Neural cell (in vitro differentiated cells): ENCODE data around the gene DCT. TPM values are rescaled to one million over a fixed set of nuclear protein-coding genes. Genes with fewer than 3 reads are reported as not detected.

ENCODE experiments used
- H2AFZ ChIP-seq: fragments of 200-600, 300-800 bp; sonication (generic), shearing (Covaris generic); 2 replicates; pipeline ENCODE4 v1.6.0; 2014; ENCODE audit warnings: low read depth, mild to moderate bottlenecking, antibody characterized with exemption, low read length, moderate library complexity
- H3F3A ChIP-seq: fragments of 200-600 bp; shearing (Covaris generic); 2 replicates; pipeline ENCODE4 v1.6.1; 2016; ENCODE audit warnings: mild to moderate bottlenecking, moderate library complexity, mixed read lengths, antibody characterized with exemption, low read length; ENCODE audit not compliant: insufficient read depth, poor library complexity, severe bottlenecking
- H3K27ac ChIP-seq: fragments of 200-600, 300-800 bp; sonication (generic), shearing (Covaris generic); 2 replicates; pipeline ENCODE4 v1.5.1; 2014; ENCODE audit warnings: mild to moderate bottlenecking, low read length, moderate library complexity
- H3K27me3 ChIP-seq: fragments of 300-800, 200-600 bp; sonication (generic), shearing (Covaris generic); 2 replicates; pipeline ENCODE4 v1.6.0; 2014; ENCODE audit warnings: mild to moderate bottlenecking, low read depth, low read length, moderate library complexity; ENCODE audit not compliant: insufficient read depth
- H3K36me3 ChIP-seq: fragments of 300-800, 200-600 bp; sonication (generic), shearing (Covaris generic); 2 replicates; pipeline ENCODE4 v1.5.1; 2014; ENCODE audit warnings: mild to moderate bottlenecking, antibody characterized with exemption, low read length, moderate library complexity; ENCODE audit not compliant: insufficient read depth
- H3K4me2 ChIP-seq: fragments of 300-800, 200-600 bp; sonication (generic), shearing (Covaris generic); 2 replicates; pipeline ENCODE4 v1.6.0; 2014; ENCODE audit warnings: mild to moderate bottlenecking, low read length
- H3K4me3 ChIP-seq: fragments of 300-800, 200-600 bp; sonication (generic), shearing (Covaris generic); 2 replicates; pipeline ENCODE4 v1.5.1; 2014; ENCODE audit warnings: mild to moderate bottlenecking, low read length, moderate library complexity
- H3K79me2 ChIP-seq: fragments of 200-600 bp; shearing (Covaris generic); replicated peaks from 2 replicates; pipeline ENCODE4 v1.6.0; 2014; ENCODE audit warnings: mild to moderate bottlenecking, low read length, moderate library complexity; ENCODE audit not compliant: insufficient read depth
- H3K9ac ChIP-seq: fragments of 300-800, 200-600 bp; sonication (generic), shearing (Covaris generic); 2 replicates; pipeline ENCODE4 v1.6.1; 2016; ENCODE audit warnings: mild to moderate bottlenecking, low read length, mixed read lengths
- H3K9me2 ChIP-seq: fragments of 200-600 bp; shearing (Covaris generic); 2 replicates; pipeline ENCODE4 v1.6.1; 2016; ENCODE audit warnings: mild to moderate bottlenecking, low read length, mixed read lengths; ENCODE audit not compliant: insufficient read depth
- H3K9me3 ChIP-seq: fragments of 200-600, 300-800 bp; sonication (generic), shearing (Covaris generic); 2 replicates; pipeline ENCODE4 v1.6.1; 2016; ENCODE audit warnings: mild to moderate bottlenecking, mixed run types, low read length, moderate library complexity, mixed read lengths
- H4K20me1 ChIP-seq: fragments of 200-600 bp; shearing (Covaris generic); 2 replicates; pipeline ENCODE4 v1.6.1; 2016; ENCODE audit warnings: mild to moderate bottlenecking, mixed run types; ENCODE audit not compliant: insufficient read depth
- EP300 ChIP-seq: fragments of 450-650 bp; conservative IDR thresholded peaks from 2 replicates; pipeline ENCODE4 v1.6.1; 2014; ENCODE audit warnings: antibody characterized with exemption, mild to moderate bottlenecking, moderate library complexity; ENCODE audit not compliant: poor library complexity, severe bottlenecking
- EZH2 ChIP-seq: fragments of 200-600, 300-800 bp; shearing (Covaris generic), sonication (generic); IDR thresholded peaks from 2 replicates; pipeline ENCODE4 v1.6.1; 2014; ENCODE audit warnings: antibody characterized with exemption, low read length, borderline replicate concordance, mild to moderate bottlenecking; ENCODE audit not compliant: insufficient read depth, poor library complexity, severe bottlenecking
- MXI1 ChIP-seq: fragments of 450-650 bp; conservative IDR thresholded peaks from 2 replicates; pipeline ENCODE4 v1.6.1; 2014; ENCODE audit warnings: antibody characterized with exemption, mild to moderate bottlenecking; ENCODE audit not compliant: poor library complexity, severe bottlenecking
- POLR2AphosphoS5 ChIP-seq: IDR thresholded peaks from 2 replicates; pipeline ENCODE4 v1.6.1; 2012
- RAD21 ChIP-seq: fragments of 450-650 bp; conservative IDR thresholded peaks from 2 replicates; pipeline ENCODE4 v1.6.1; 2014; ENCODE audit warnings: antibody characterized with exemption, mild to moderate bottlenecking, moderate library complexity
- REST ChIP-seq: IDR thresholded peaks from 2 replicates; pipeline ENCODE4 v1.6.1; 2012; ENCODE audit warnings: borderline replicate concordance
- SMC3 ChIP-seq: fragments of 450-650 bp; conservative IDR thresholded peaks from 2 replicates; pipeline ENCODE4 v1.6.1; 2014; ENCODE audit warnings: antibody characterized with exemption, mild to moderate bottlenecking, moderate library complexity; ENCODE audit not compliant: poor library complexity
- TAF1 ChIP-seq: IDR thresholded peaks from 2 replicates; pipeline ENCODE4 v1.6.1; 2012; ENCODE audit warnings: low read depth
- polyA plus RNA-seq: library from polyadenylated mRNA; depleted of rRNA; stranded (reverse); fragments of >200 nt; gene quantifications from 2 replicates; pipeline ENCODE4 v1.2.3, GENCODE V29; 2014
- TF ChIP-seq, protein P1 (sequence below): fragments of 450-650 bp; IDR thresholded peaks from 2 replicates; pipeline ENCODE4 v1.5.1; 2014; ENCODE audit warnings: antibody characterized with exemption, mild to moderate bottlenecking, moderate library complexity; ENCODE audit not compliant: poor library complexity, severe bottlenecking

The DCT gene
- polyA plus RNA-seq, 1 donor from 2014 or later = not detected

DNA sequence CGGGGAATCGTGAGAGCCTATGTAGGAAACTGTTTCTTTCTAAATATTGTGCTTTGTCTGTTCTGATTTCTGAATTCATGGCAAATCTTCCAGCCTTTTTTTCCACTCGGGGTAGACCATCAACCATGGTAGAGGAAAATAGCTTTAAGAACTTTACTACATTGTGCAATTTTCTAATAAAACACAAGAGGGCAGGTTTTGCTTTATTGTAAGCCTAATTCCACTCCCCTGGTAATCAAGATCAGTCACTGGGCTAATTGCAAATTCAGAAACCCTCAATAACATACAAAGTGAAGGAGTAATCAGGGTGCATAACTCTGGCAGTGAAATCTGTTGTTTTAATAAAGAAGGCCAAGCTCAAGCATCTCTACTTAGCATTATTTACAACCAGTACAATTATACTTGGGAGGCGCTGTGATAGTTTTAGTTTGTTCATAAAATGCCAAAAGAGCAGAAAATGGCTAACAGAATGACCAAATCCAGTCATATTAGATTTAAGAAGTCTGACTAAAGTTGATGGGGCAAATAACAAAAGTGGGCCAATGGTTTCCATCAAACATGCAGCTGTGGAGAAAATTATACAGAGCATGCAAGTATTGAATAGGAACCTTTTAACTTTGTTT lies 43.8 kb downstream of the DCT start:
- H3K4me3 ChIP-seq = no peak overlapping the region
- no peak overlapping the region for H3K4me2 ChIP-seq
- no peak overlapping the region for H3K9ac ChIP-seq
- no peaks in the 10 kb centered on the region for H4K20me1 ChIP-seq
- TF ChIP-seq SMC3 = peak; percentile 76
- TF ChIP-seq EZH2 = no peak
- TF ChIP-seq POLR2AphosphoS5 = no peak
- TF ChIP-seq RAD21 = peak; percentile 71
- no peak for TF ChIP-seq TAF1
- TF ChIP-seq REST = no peak
- TF ChIP-seq MXI1 = no peak
- TF ChIP-seq, protein P1, sequence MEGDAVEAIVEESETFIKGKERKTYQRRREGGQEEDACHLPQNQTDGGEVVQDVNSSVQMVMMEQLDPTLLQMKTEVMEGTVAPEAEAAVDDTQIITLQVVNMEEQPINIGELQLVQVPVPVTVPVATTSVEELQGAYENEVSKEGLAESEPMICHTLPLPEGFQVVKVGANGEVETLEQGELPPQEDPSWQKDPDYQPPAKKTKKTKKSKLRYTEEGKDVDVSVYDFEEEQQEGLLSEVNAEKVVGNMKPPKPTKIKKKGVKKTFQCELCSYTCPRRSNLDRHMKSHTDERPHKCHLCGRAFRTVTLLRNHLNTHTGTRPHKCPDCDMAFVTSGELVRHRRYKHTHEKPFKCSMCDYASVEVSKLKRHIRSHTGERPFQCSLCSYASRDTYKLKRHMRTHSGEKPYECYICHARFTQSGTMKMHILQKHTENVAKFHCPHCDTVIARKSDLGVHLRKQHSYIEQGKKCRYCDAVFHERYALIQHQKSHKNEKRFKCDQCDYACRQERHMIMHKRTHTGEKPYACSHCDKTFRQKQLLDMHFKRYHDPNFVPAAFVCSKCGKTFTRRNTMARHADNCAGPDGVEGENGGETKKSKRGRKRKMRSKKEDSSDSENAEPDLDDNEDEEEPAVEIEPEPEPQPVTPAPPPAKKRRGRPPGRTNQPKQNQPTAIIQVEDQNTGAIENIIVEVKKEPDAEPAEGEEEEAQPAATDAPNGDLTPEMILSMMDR = peak; percentile 71
- H2AFZ ChIP-seq = no peak overlapping the region
- no peak overlapping the region for H3K27ac ChIP-seq
- no peaks in the 10 kb centered on the region for H3K9me2 ChIP-seq
- no peaks in the 10 kb centered on the region for H3K27me3 ChIP-seq
- no peaks in the 10 kb centered on the region for H3K36me3 ChIP-seq
- H3K9me3 ChIP-seq = peaks cover 3% of the 10 kb centered on the region
- H3F3A ChIP-seq = peaks cover 2% of the 10 kb centered on the region
- no peaks in the 10 kb centered on the region for H3K79me2 ChIP-seq

- no peaks in the 10 kb centered on the region for H3K79me2 ChIP-seq
- H3K9me2 ChIP-seq = no peaks in the 10 kb centered on the region
- peak overlapping the region; percentile 42 for H3K9ac ChIP-seq
- peak overlapping the region; percentile 54 for H3K4me3 ChIP-seq
- H3K27me3 ChIP-seq = no peaks in the 10 kb centered on the region
- H4K20me1 ChIP-seq = no peaks in the 10 kb centered on the region
- H2AFZ ChIP-seq = peak overlapping the region; percentile 5
- H3K9me3 ChIP-seq = peaks cover 3% of the 10 kb centered on the region
- H3K36me3 ChIP-seq = no peaks in the 10 kb centered on the region
- peak overlapping the region; percentile 28 for H3K4me2 ChIP-seq
- peak overlapping the region; percentile 51 for H3K27ac ChIP-seq
- TF ChIP-seq, protein P1 = peak; percentile 49
- TF ChIP-seq REST (no peak), EP300 (peak; percentile 77), TAF1 (peak; percentile 54), SMC3 (peak; percentile 53), RAD21 (peak; percentile 53), POLR2AphosphoS5 (peak; percentile 80), MXI1 (no peak)
- peaks cover 2% of the 10 kb centered on the region for H3F3A ChIP-seq
Measured at GRCh38 chr13:94433055-94433961, 46.2 kb downstream of the DCT start.
